CD14-positive monocyte (primary cell): ENCODE data around the gene HOXD13. TPM values are rescaled to one million over a fixed set of nuclear protein-coding genes. Genes with fewer than 3 reads are reported as not detected.
A peak's percentile ranks its signal among the peaks of the same experiment; 100 is the strongest.

Source experiments
- DNase-seq, 3 donors: peaks; one replicate each; pipeline ENCODE4 v3.0.0-alpha.2; 2011 to 2022
- H2AFZ ChIP-seq: 2 replicates; pipeline ENCODE4 v1.6.0; 2012; ENCODE audit warnings: mild to moderate bottlenecking, low read depth, low read length, inconsistent platforms; ENCODE audit not compliant: insufficient read depth, poor library complexity, severe bottlenecking
- H3K27ac ChIP-seq, 2 donors: 1 replicate in 1 of 2; 2 replicates in 1 of 2; pipeline ENCODE4 v1.5.1; 2012 to 2013; ENCODE audit warnings: low read length in 2 of 2, control low read depth in 1 of 2, inconsistent platforms in 1 of 2, low read depth in 1 of 2, mild to moderate bottlenecking in 1 of 2
- H3K27me3 ChIP-seq, 2 donors: one replicate each; pipeline versions ENCODE4 v1.6.0 to v1.6.1; 2011 to 2013; ENCODE audit warnings: low read length in 2 of 2; ENCODE audit not compliant: control insufficient read depth in 2 of 2, insufficient read depth in 2 of 2
- H3K36me3 ChIP-seq, 2 donors: replicated peaks in 1 of 2; 1 replicate in 1 of 2; 2 replicates in 1 of 2; pipeline versions ENCODE4 v1.5.1 to v1.6.1; 2012 to 2013; ENCODE audit warnings: low read length in 2 of 2, control low read depth in 1 of 2, inconsistent platforms in 1 of 2, mild to moderate bottlenecking in 1 of 2; ENCODE audit not compliant: insufficient read depth in 2 of 2, control insufficient read depth in 1 of 2
- H3K4me1 ChIP-seq, 2 donors: 1 replicate in 1 of 2; 2 replicates in 1 of 2; pipeline versions ENCODE4 v1.5.1 to v1.6.1; 2012 to 2013; ENCODE audit warnings: low read length in 2 of 2, control low read depth in 1 of 2, inconsistent platforms in 1 of 2, mild to moderate bottlenecking in 1 of 2, moderate library complexity in 1 of 2; ENCODE audit not compliant: insufficient read depth in 2 of 2, control insufficient read depth in 1 of 2
- H3K4me2 ChIP-seq: replicated peaks from 2 replicates; pipeline ENCODE3; 2012; ENCODE audit warnings: low read length, moderate library complexity, mild to moderate bottlenecking; ENCODE audit not compliant: poor library complexity, severe bottlenecking; ENCODE audit errors: extremely low read depth
- H3K4me3 ChIP-seq, 3 experiments: fragments of 200-600 bp in 1 of 3; sonication (generic) in 1 of 3; replicated peaks in 1 of 3; 1 replicate in 2 of 3; 2 replicates in 1 of 3; pipeline ENCODE4 v1.5.1; 2011 to 2013; ENCODE audit warnings: low read length in 3 of 3, mild to moderate bottlenecking in 3 of 3, control low read depth in 2 of 3, low read depth in 2 of 3, inconsistent platforms in 1 of 3, moderate library complexity in 1 of 3
- H3K79me2 ChIP-seq: 2 replicates; pipeline ENCODE4 v1.6.0; 2012; ENCODE audit warnings: mild to moderate bottlenecking, control low read depth, inconsistent platforms, low read length, moderate library complexity; ENCODE audit not compliant: insufficient read depth
- H3K9ac ChIP-seq: 2 replicates; pipeline ENCODE4 v1.6.0; 2017; ENCODE audit warnings: low read length, mild to moderate bottlenecking; ENCODE audit not compliant: insufficient read depth, poor library complexity, severe bottlenecking
- H3K9me3 ChIP-seq, 2 donors: replicated peaks in 1 of 2; 1 replicate in 1 of 2; 2 replicates in 1 of 2; pipeline versions ENCODE4 v1.5.1 to v1.6.1; 2012 to 2013; ENCODE audit warnings: low read length in 2 of 2, control low read depth in 1 of 2; ENCODE audit not compliant: control insufficient read depth in 1 of 2, insufficient read depth in 1 of 2
- H4K20me1 ChIP-seq: 2 replicates; pipeline ENCODE4 v1.6.0; 2012; ENCODE audit warnings: mild to moderate bottlenecking, low read length, control low read depth, moderate library complexity; ENCODE audit not compliant: insufficient read depth
- H3K27ac Mint-ChIP-seq, 7 donors: one replicate each; pipeline ENCODE4 v1.8.0; 2020; ENCODE audit warnings: mild to moderate bottlenecking in 7 of 7, mixed read lengths in 7 of 7, moderate library complexity in 6 of 7, inconsistent platforms in 2 of 7
- H3K27me3 Mint-ChIP-seq, 3 donors: one replicate each; pipeline ENCODE4 v1.8.0; 2021 to 2022; ENCODE audit warnings: low read depth in 3 of 3, mild to moderate bottlenecking in 3 of 3, mixed read lengths in 3 of 3, moderate library complexity in 3 of 3, inconsistent platforms in 1 of 3
- H3K36me3 Mint-ChIP-seq, 2 donors: one replicate each; pipeline ENCODE4 v1.8.0; 2020; ENCODE audit warnings: mixed read lengths in 2 of 2, inconsistent platforms in 1 of 2, mild to moderate bottlenecking in 1 of 2
- H3K4me1 Mint-ChIP-seq: one replicate; pipeline ENCODE4 v1.8.0; 2020; ENCODE audit warnings: mild to moderate bottlenecking, mixed read lengths
- H3K4me3 Mint-ChIP-seq, 2 donors: one replicate each; pipeline ENCODE4 v1.8.0; 2020; ENCODE audit warnings: mild to moderate bottlenecking in 2 of 2, mixed read lengths in 2 of 2, moderate library complexity in 1 of 2
- H3K9me3 Mint-ChIP-seq, 7 donors: one replicate each; pipeline ENCODE4 v1.8.0; 2020 to 2022; ENCODE audit warnings: mixed read lengths in 7 of 7, mild to moderate bottlenecking in 6 of 7, moderate library complexity in 6 of 7, inconsistent platforms in 2 of 7
- WGBS: methylation state at CpG from one replicate; pipeline ENCODE4 v1.1.5; 2013; ENCODE audit warnings: missing lambda C conversion rate; ENCODE audit not compliant: insufficient coverage; 5-methylcytosine and 5-hydroxymethylcytosine counted together
- intact Hi-C, 2 donors: fragments of 100-400 bp; cut with micrococcal nuclease; formaldehyde crosslinking; loops; one replicate each; pipeline versions ENCODE4 v1.15.0 to v1.15.1; 2023
- polyA plus RNA-seq, 3 donors: library from polyadenylated mRNA; depleted of rRNA in 1 of 3; unstranded in 2 of 3; stranded (reverse) in 1 of 3; fragments of 300-500 nt in 2 of 3; fragments of >200 nt in 1 of 3; fragmentation: Illumina TruSeq in 2 of 3; gene quantifications; 1 replicate in 2 of 3; 2 replicates in 1 of 3; pipeline ENCODE4 v1.2.3, GENCODE V29; 2012 to 2021
- TF ChIP-seq, protein P1 (sequence below): fragments of 200-600 bp; IDR thresholded peaks from one replicate; pipeline ENCODE4 v1.8.0; 2022; ENCODE audit warnings: antibody characterized with exemption, mild to moderate bottlenecking

Gene HOXD13
- polyA plus RNA-seq, 3 donors: not detected

- Histone ChIP-seq H3K9me3 (peaks cover 7 to 42% of the 10 kb centered on the region in 2 donors), H3K4me1 (peaks cover 17 to 19% of the 10 kb centered on the region in 2 donors), H3K36me3 (no peaks in the 10 kb centered on the region), H3K4me3 (peak overlapping the region in 1 of 3 experiments; percentile 51), H4K20me1 (no peaks in the 10 kb centered on the region), H3K27me3 (peaks cover 93 to 96% of the 10 kb centered on the region in 2 donors), H3K27ac (no peak overlapping the region), H3K79me2 (no peaks in the 10 kb centered on the region), H3K4me2 (peak overlapping the region; percentile 65), H2AFZ (no peak overlapping the region), H3K9ac (no peak overlapping the region)
- TF ChIP-seq, protein P1, sequence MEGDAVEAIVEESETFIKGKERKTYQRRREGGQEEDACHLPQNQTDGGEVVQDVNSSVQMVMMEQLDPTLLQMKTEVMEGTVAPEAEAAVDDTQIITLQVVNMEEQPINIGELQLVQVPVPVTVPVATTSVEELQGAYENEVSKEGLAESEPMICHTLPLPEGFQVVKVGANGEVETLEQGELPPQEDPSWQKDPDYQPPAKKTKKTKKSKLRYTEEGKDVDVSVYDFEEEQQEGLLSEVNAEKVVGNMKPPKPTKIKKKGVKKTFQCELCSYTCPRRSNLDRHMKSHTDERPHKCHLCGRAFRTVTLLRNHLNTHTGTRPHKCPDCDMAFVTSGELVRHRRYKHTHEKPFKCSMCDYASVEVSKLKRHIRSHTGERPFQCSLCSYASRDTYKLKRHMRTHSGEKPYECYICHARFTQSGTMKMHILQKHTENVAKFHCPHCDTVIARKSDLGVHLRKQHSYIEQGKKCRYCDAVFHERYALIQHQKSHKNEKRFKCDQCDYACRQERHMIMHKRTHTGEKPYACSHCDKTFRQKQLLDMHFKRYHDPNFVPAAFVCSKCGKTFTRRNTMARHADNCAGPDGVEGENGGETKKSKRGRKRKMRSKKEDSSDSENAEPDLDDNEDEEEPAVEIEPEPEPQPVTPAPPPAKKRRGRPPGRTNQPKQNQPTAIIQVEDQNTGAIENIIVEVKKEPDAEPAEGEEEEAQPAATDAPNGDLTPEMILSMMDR: no peak
- peaks cover 93 to 100% (median 93%) of the 10 kb centered on the region in 3 donors for H3K27me3 Mint-ChIP-seq
- peaks cover 0 to 10% of the 10 kb centered on the region in 2 donors for H3K36me3 Mint-ChIP-seq
- H3K4me1 Mint-ChIP-seq: peaks cover 31% of the 10 kb centered on the region
- H3K4me3 Mint-ChIP-seq: peak overlapping the region in 1 of 2 donors; percentile 87
- no peak overlapping the region for H3K27ac Mint-ChIP-seq
- intact Hi-C loops: loop anchor here in 1 of 2 donors (5.0 kb wide), 1 partner anchor 317 kb away; no protein-coding TSS in a partner anchor
- 17% methylated on average over 19 of the region's 41 CpGs for WGBS
- peaks cover 0 to 34% (median 26%) of the 10 kb centered on the region in 7 donors for H3K9me3 Mint-ChIP-seq
- DNase-seq: no peak
Observed at GRCh38 chr2:176139661-176140512, 47.4 kb downstream of the HOXD13 start.

DNA sequence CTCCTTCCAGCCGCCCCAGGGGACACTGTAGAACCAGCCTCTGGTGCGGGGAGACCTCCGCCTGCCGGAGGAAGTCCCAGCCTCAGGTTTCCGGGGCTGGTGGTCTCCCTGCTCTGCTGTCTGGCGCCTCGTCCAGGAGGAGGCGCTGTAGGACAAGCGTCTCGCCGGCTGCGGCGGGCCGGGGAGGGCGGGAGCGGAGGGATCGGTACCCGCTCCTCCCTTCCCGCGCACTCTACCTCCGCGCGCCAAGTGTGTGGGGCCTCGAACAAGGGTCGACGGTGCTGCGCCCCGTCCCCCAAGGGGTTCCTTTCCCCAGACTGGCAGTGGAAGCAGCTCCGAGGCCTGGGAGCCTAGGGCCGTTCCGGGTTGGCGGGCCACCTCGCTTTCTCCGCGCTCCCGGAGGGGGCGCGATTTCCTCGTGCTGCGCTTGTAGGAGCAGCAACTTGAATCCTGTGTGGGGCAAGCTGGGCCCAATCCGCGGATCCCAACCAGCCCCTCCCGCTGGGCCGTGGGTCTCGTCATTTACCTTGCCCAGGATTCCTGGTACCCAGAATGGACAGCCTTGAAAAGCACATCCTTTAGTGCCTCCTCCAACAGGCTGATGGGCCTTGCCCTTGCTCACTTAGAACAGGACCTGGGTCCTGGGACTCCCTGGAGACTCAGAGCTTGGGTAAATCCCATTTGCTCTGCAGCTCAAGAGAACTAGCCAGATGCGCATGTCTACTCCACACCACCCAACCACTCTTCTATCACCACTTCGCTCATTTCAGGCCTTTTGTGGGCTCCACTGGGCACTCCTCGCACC is 48.2 kb downstream of the HOXD13 start:
- peak in 2 of 3 donors; percentile 14 to 38 for DNase-seq
- WGBS: 7% methylated on average over 48 of the region's 48 CpGs
- TF ChIP-seq, protein P1: peak; percentile 84
- no peaks in the 10 kb centered on the region for H4K20me1 ChIP-seq
- peak overlapping the region in 1 of 7 donors; percentile 57 for H3K27ac Mint-ChIP-seq
- peaks cover 17 to 19% of the 10 kb centered on the region in 2 donors for H3K4me1 ChIP-seq
- H3K27me3 ChIP-seq: peaks cover 93 to 96% of the 10 kb centered on the region in 2 donors
- peaks cover 7 to 40% of the 10 kb centered on the region in 2 donors for H3K9me3 ChIP-seq
- H3K36me3 Mint-ChIP-seq: peaks cover 0 to 6% of the 10 kb centered on the region in 2 donors
- H3K27me3 Mint-ChIP-seq: peaks cover 92 to 100% (median 93%) of the 10 kb centered on the region in 3 donors
- intact Hi-C loops: loop anchor here in 1 of 2 donors (5.0 kb wide), 1 partner anchor 317 kb away; no protein-coding TSS in a partner anchor
- peaks cover 28% of the 10 kb centered on the region for H3K4me1 Mint-ChIP-seq
- H3K27ac ChIP-seq: no peak overlapping the region
- no peaks in the 10 kb centered on the region for H3K36me3 ChIP-seq
- no peak overlapping the region for H3K9ac ChIP-seq
- H3K79me2 ChIP-seq: no peaks in the 10 kb centered on the region
- no peak overlapping the region for H2AFZ ChIP-seq
- H3K4me3 Mint-ChIP-seq: peak overlapping the region; percentile 43 to 87
- peak overlapping the region in 1 of 3 experiments; percentile 51 for H3K4me3 ChIP-seq
- H3K9me3 Mint-ChIP-seq: peaks cover 0 to 29% (median 19%) of the 10 kb centered on the region in 7 donors
- peak overlapping the region; percentile 65 for H3K4me2 ChIP-seq
